DND-41 (cell line): ENCODE measurements around the gene SMARCD3.

Experiments
- ATAC-seq: fragments of 200-7000 bp; cut with Tn5 transposase; 3 replicates; pipeline ENCODE4 v1.9.1; 2021; ENCODE audit warnings: low read depth; ENCODE audit not compliant: insufficient read depth
- DNase-seq: peaks from one replicate; pipeline ENCODE4 v3.0.0-alpha.2; 2020
- H2AFZ ChIP-seq: 2 replicates; pipeline ENCODE4 v1.6.0; 2012; ENCODE audit warnings: low read depth, low read length
- H3K27ac ChIP-seq: 2 replicates; pipeline ENCODE4 v1.5.1; 2012; ENCODE audit warnings: low read length, inconsistent platforms
- H3K27me3 ChIP-seq: fragments of 200-600 bp; sonication (generic); 2 replicates; pipeline ENCODE4 v1.6.0; 2012; ENCODE audit warnings: low read length, mild to moderate bottlenecking, inconsistent platforms; ENCODE audit not compliant: insufficient read depth, poor library complexity
- H3K36me3 ChIP-seq: 2 replicates; pipeline ENCODE4 v1.5.1; 2012; ENCODE audit warnings: low read length, inconsistent platforms; ENCODE audit not compliant: insufficient read depth
- H3K4me1 ChIP-seq: 2 replicates; pipeline ENCODE4 v1.5.1; 2012; ENCODE audit warnings: mild to moderate bottlenecking, low read length; ENCODE audit not compliant: insufficient read depth
- H3K4me2 ChIP-seq: 2 replicates; pipeline ENCODE4 v1.6.0; 2012; ENCODE audit warnings: mild to moderate bottlenecking, moderate library complexity, low read length, inconsistent platforms; ENCODE audit not compliant: insufficient read depth
- H3K4me3 ChIP-seq, 2 experiments: fragments of 200-600 bp in 1 of 2; shearing (Covaris generic) in 1 of 2; 2 replicates each; pipeline ENCODE4 v1.5.1; 2012 to 2016; ENCODE audit warnings: inconsistent platforms in 2 of 2, low read length in 2 of 2, mild to moderate bottlenecking in 2 of 2, low read depth in 1 of 2, moderate library complexity in 1 of 2
- H3K79me2 ChIP-seq: 2 replicates; pipeline ENCODE4 v1.6.0; 2012; ENCODE audit warnings: low read length, inconsistent platforms; ENCODE audit not compliant: insufficient read depth
- H3K9ac ChIP-seq: 2 replicates; pipeline ENCODE4 v1.6.0; 2012; ENCODE audit warnings: low read depth, mild to moderate bottlenecking, inconsistent platforms, low read length, moderate library complexity
- H3K9me3 ChIP-seq: 2 replicates; pipeline ENCODE4 v1.5.1; 2012; ENCODE audit warnings: low read length, moderate library complexity, mild to moderate bottlenecking, inconsistent platforms; ENCODE audit not compliant: insufficient read depth, severe bottlenecking
- H4K20me1 ChIP-seq: 2 replicates; pipeline ENCODE4 v1.6.0; 2012; ENCODE audit warnings: low read length; ENCODE audit not compliant: insufficient read depth
- EZH2 ChIP-seq: IDR thresholded peaks from 3 replicates; pipeline ENCODE4 v1.6.1; 2012; ENCODE audit warnings: borderline replicate concordance, low read depth, mild to moderate bottlenecking, moderate library complexity, low read length, inconsistent platforms; ENCODE audit not compliant: severe bottlenecking
- TF ChIP-seq, protein P1 (sequence below): IDR thresholded peaks from 2 replicates; pipeline ENCODE4 v1.5.1; 2012; ENCODE audit warnings: borderline replicate concordance, low read length, moderate library complexity, mild to moderate bottlenecking; ENCODE audit not compliant: poor library complexity, severe bottlenecking; ENCODE audit errors: extremely low read depth

SMARCD3 gene

DNA sequence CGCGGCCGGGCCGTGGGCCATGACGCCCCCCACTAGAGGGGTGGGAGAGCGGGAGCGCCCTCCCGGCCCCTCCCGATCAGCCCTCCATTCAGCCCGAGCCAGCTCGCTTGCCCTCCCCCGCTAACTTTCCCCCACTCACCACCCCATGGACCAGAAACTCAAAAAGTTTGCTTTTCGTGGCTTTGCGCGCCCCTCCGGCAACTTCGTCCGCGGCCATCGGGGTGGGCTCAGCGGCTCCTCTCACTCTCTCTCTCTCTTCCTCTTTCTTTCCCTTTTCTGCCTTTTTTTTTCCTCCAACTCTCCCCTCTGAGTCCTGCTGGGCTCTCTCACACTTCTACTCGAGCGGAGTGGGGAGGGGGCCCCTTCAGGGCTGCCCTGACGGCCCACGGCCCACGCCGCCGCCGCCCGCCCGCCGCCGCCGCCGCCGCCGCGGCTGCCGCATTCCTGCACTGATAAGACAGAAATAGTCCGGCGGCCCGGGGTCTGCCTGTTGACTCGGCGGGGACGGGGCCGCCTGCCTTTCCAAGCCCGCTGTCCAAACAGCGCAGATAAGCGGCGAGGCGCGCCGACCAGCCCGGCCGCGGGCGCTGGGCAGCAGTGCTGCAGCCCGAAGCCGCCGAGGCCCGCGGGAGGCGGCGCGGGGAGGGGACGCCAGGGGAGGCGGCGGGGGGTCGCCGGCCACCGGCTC is at the start of gene SMARCD3:
Gene SMARCD3 (minus strand): TSS at position 349 of the 688 bp plus-strand sequence. CDS start 132 bp downstream, at position 217.
- Histone ChIP-seq H3K36me3 (no peaks in the 10 kb centered on the region), H4K20me1 (peaks cover 31% of the 10 kb centered on the region), H3K27me3 (peaks cover 90% of the 10 kb centered on the region), H2AFZ (peak within 1 kb of the TSS; percentile 73), H3K27ac (no peak within 1 kb of the TSS), H3K79me2 (no peaks in the 10 kb centered on the region), H3K9me3 (no peaks in the 10 kb centered on the region), H3K4me2 (peak within 1 kb of the TSS; percentile 80), H3K4me1 (peaks cover 53% of the 10 kb centered on the region), H3K4me3 (peak within 1 kb of the TSS; percentile 5 to 57; a peak in 3 of 4 replicates), H3K9ac (peak within 1 kb of the TSS; percentile 47)
- ATAC-seq (peak; percentile 58), DNase-seq (peak; percentile 70)
- peak; percentile 97 for TF ChIP-seq EZH2
- TF ChIP-seq, protein P1, sequence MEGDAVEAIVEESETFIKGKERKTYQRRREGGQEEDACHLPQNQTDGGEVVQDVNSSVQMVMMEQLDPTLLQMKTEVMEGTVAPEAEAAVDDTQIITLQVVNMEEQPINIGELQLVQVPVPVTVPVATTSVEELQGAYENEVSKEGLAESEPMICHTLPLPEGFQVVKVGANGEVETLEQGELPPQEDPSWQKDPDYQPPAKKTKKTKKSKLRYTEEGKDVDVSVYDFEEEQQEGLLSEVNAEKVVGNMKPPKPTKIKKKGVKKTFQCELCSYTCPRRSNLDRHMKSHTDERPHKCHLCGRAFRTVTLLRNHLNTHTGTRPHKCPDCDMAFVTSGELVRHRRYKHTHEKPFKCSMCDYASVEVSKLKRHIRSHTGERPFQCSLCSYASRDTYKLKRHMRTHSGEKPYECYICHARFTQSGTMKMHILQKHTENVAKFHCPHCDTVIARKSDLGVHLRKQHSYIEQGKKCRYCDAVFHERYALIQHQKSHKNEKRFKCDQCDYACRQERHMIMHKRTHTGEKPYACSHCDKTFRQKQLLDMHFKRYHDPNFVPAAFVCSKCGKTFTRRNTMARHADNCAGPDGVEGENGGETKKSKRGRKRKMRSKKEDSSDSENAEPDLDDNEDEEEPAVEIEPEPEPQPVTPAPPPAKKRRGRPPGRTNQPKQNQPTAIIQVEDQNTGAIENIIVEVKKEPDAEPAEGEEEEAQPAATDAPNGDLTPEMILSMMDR, result no peak

DNA sequence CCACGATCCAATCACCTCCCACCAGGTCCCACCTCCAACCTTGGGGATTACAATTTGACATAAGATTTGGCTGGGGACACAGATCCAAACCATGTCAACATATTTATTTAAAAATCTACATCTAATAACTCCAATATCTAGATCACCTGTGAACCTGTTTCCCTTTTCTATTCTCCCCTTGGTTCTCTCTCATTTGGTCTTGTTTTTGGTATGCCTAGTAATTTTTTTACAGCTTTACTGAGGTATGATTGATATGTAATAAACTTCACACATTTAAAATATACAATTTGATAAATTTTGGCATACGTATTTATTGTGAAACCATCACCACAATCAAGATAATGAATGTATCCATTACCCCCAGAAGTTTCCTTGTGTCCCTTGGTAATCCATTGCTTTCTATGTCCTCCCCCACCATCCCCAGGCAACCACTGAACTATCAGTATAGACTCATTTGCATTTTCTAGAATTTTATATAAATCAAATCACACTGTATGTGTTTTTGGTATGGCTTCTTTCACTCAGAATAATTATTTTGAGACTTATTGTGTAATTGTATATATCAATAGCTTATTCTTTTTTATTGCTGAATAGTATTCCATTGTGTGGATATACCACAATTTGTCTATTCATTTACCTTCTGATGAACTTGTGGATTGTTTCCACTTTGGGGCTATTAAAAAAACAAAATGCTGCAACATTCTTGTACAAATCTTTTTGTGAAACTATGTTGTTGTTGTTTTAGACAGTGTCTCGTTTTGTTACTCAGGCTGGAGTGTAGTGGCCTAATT is 47.9 kb upstream of the SMARCD3 start:
- Histone ChIP-seq H3K4me1 (no peaks in the 10 kb centered on the region), H3K36me3 (no peaks in the 10 kb centered on the region), H2AFZ (no peak overlapping the region), H3K27ac (no peak overlapping the region), H4K20me1 (no peaks in the 10 kb centered on the region; the same call in 1 of the 2 replicates), H3K9ac (no peak overlapping the region), H3K4me3 (no peak overlapping the region), H3K79me2 (no peaks in the 10 kb centered on the region), H3K27me3 (peaks cover 25% of the 10 kb centered on the region), H3K9me3 (no peaks in the 10 kb centered on the region), H3K4me2 (no peak overlapping the region)
- DNase-seq, result no peak
- TF ChIP-seq EZH2, result no peak
- TF ChIP-seq, protein P1, result no peak
- no peak for ATAC-seq

DNA sequence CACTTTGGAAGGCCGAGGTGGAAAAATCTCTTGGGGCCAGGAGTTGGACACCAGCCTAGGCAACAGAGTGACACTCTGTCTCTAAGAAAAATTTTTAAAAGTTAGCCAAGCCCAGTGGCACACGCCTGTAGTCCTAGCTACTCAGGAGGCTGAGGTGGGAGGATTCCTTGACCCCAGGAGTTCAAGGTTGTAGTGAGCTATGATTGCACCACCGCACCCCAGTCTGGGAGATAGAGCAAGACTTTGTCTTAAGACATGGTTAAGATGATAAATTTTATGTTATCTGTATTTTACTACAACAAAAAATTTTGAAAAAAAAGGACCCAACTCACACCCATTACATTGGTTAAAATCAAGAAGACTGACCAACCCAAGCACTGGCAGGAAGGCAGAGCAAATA is 44.4 kb upstream of the SMARCD3 start:
- Histone ChIP-seq H3K9ac (no peak overlapping the region), H3K4me3 (no peak overlapping the region), H3K27ac (no peak overlapping the region), H3K27me3 (peaks cover 31% of the 10 kb centered on the region), H3K9me3 (no peaks in the 10 kb centered on the region), H3K4me2 (no peak overlapping the region), H3K36me3 (no peaks in the 10 kb centered on the region), H3K4me1 (no peaks in the 10 kb centered on the region), H3K79me2 (no peaks in the 10 kb centered on the region), H4K20me1 (no peaks in the 10 kb centered on the region; the same call in 1 of the 2 replicates), H2AFZ (no peak overlapping the region)
- no peak for TF ChIP-seq EZH2
- TF ChIP-seq, protein P1, result no peak
- ATAC-seq (no peak), DNase-seq (no peak)
